ENCODE data around the gene POLR3B.

Gene POLR3B

DNA sequence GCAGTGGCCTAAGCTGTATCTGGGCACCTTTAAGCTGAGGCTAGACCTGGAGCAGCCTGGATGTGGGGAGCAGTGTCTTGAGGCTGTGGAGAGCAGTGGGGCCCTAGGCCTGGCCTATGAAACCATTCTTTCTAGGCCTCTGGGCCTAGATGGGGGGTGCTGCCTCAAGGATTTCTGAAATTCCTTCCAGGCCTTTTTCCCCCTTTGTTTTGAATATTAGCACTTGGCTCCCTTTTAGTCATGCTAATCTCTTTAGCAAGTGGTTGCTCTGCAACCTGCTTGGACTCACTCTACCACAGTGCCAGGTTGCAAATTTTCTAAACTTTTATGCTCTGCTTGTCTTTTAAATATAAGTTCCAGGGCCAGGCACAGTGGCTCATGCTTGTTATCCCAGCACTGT, 183.7 kb downstream of the POLR3B start:
- FAIRE-seq: no peak
- DNase-seq (ENCODE audit: low spot score): no peak

- FAIRE-seq: no peak
- DNase-seq (ENCODE audit: low spot score): no peak
Observed at GRCh38 chr12:106551410-106551809, 193.9 kb downstream of the POLR3B start.

- DNase-seq (ENCODE audit: low spot score) (no peak), FAIRE-seq (no peak)
Observed at GRCh38 chr12:106552228-106552627, 194.7 kb downstream of the POLR3B start.
